ENCODE data around the gene ZNF219. TPM values are rescaled to one million over a fixed set of nuclear protein-coding genes. Genes with fewer than 3 reads are reported as not detected.

Gene ZNF219
- total RNA-seq, 2 experiments from 2014 or later = 9.8 to 15.5 TPM

GRCh38 chr14:21091821-21092272, 6.6 kb downstream of the ZNF219 start:
- intact Hi-C loops (cut with micrococcal nuclease; ENCODE audit: unreplicated experiment) = loop anchor here (1.0 kb wide), 3 partner anchors 12 to 78 kb away; no protein-coding TSS in a partner anchor
- ChIA-PET CTCF (ENCODE audit: unreplicated experiment) (interaction anchor here (1.0 to 1.8 kb wide), 5 partner anchors 12 to 77 kb away, joined by 5 to 7 read pairs (median 5); no protein-coding TSS in a partner anchor), POLR2A (interaction anchor here (0.8 kb wide), 1 partner anchor 77 kb away, joined by 3 read pairs; no protein-coding TSS in a partner anchor)
- no peaks in the 10 kb centered on the region for H3K9me2 ChIP-seq (ENCODE audit: insufficient read depth, low read length)
- no peak overlapping the region for H3K27ac ChIP-seq (ENCODE audit: low read depth, low read length, poor library complexity, severe bottlenecking)
- H3K4me1 ChIP-seq (ENCODE audit: insufficient read depth, low read length, poor library complexity, severe bottlenecking) = peaks cover 18% of the 10 kb centered on the region
- H3K4me3 ChIP-seq (ENCODE audit: low read depth, low read length, poor library complexity, severe bottlenecking) = no peak overlapping the region
- no peaks in the 10 kb centered on the region for H3K79me2 ChIP-seq (ENCODE audit: insufficient read depth, low read depth, low read length)
- no peaks in the 10 kb centered on the region for H3K36me3 ChIP-seq (ENCODE audit: insufficient read depth, low read length)
- H4K20me1 ChIP-seq (ENCODE audit: insufficient read depth, low read length) = no peaks in the 10 kb centered on the region; the same call in 1 of the 2 replicates
- no peak for DNase-seq (ENCODE audit: low spot score)
- no peak overlapping the region for H3K4me2 ChIP-seq (ENCODE audit: low read length)
- TF ChIP-seq EZH2phosphoT487 (IDR thresholded peaks at IDR 0.05; ENCODE audit: borderline replicate concordance, low read depth, low read length) (no peak), CTCF (conservative IDR thresholded peaks at IDR 0.05; ENCODE audit: low read length) (no peak)
- no peaks in the 10 kb centered on the region for H3K9me3 ChIP-seq (ENCODE audit: low read length)
- no TSS peak for BruUV-seq (replicated peaks)
- H2AFZ ChIP-seq (ENCODE audit: low read length) = no peak overlapping the region

GRCh38 chr14:21090940-21091663, 7.4 kb downstream of the ZNF219 start:
- no peaks in the 10 kb centered on the region for H3K36me3 ChIP-seq (ENCODE audit: insufficient read depth, low read length)
- H3K4me2 ChIP-seq (ENCODE audit: low read length) = no peak overlapping the region
- POLR2A ChIA-PET = interaction anchor here (0.8 kb wide), 1 partner anchor 77 kb away, joined by 3 read pairs; no protein-coding TSS in a partner anchor
- no peak overlapping the region for H3K4me3 ChIP-seq (ENCODE audit: low read depth, low read length, poor library complexity, severe bottlenecking)
- CTCF ChIA-PET (ENCODE audit: unreplicated experiment) = interaction anchor here (1.0 kb wide), 1 partner anchor 23 kb away, joined by 4 read pairs; no protein-coding TSS in a partner anchor
- H4K20me1 ChIP-seq (ENCODE audit: insufficient read depth, low read length) = no peaks in the 10 kb centered on the region; the same call in 1 of the 2 replicates
- no peak overlapping the region for H3K27ac ChIP-seq (ENCODE audit: low read depth, low read length, poor library complexity, severe bottlenecking)
- no peak overlapping the region for H2AFZ ChIP-seq (ENCODE audit: low read length)
- peaks cover 16% of the 10 kb centered on the region for H3K4me1 ChIP-seq (ENCODE audit: insufficient read depth, low read length, poor library complexity, severe bottlenecking)
- BruUV-seq (replicated peaks) = no TSS peak
- DNase-seq (ENCODE audit: low spot score) = no peak
- H3K79me2 ChIP-seq (ENCODE audit: insufficient read depth, low read depth, low read length) = no peaks in the 10 kb centered on the region
- H3K9me3 ChIP-seq (ENCODE audit: low read length) = no peaks in the 10 kb centered on the region
- TF ChIP-seq CTCF (conservative IDR thresholded peaks at IDR 0.05; ENCODE audit: low read length) (no peak), EZH2phosphoT487 (IDR thresholded peaks at IDR 0.05; ENCODE audit: borderline replicate concordance, low read depth, low read length) (no peak)
- intact Hi-C loops (cut with micrococcal nuclease; ENCODE audit: unreplicated experiment) = no loop called here
- no peaks in the 10 kb centered on the region for H3K9me2 ChIP-seq (ENCODE audit: insufficient read depth, low read length)
